Measurements from ENCODE around the gene FBXO42. TPM values are rescaled to one million over a fixed set of nuclear protein-coding genes. Genes with fewer than 3 reads are reported as not detected.

The FBXO42 gene
- total and polyA plus RNA-seq, 8 donors: 4.3 to 35.4 (median 13.9) TPM

DNA sequence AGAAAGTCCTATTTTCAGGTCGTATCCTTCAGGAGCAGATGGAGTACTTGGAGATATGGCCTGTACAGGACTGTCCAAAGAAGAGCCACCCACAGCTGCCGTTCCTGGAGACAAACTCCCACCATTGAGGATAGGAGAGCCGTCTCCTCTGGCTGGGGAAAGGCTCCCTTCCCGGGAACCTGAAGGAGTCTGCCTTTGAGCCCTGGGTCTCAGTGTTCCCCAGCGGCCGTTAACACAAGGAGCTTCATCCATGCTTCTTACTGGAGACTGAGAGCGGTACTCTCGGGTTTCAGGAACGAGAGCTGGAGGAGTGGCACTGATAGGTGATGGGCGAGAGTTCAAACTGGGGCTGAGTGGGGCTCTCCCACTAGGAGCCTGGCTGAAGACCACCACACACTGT lies 100.9 kb downstream of the FBXO42 start:
- no peaks in the 10 kb centered on the region for H3K27me3 ChIP-seq
- intact Hi-C loops (cut with DNase I; ENCODE audit: low total_unique reads): loop anchor here (10.0 kb wide), 1 partner anchor 93 kb away; no protein-coding TSS in a partner anchor
- WGBS, 5 donors: 67 to 76% (median 73%) methylated on average over 10 of the region's 10 CpGs
- H3K27ac ChIP-seq: peak overlapping the region in 4 of 5 donors; percentile 73 to 86 (median 80)
- peaks cover 41 to 60% (median 50%) of the 10 kb centered on the region in 4 donors for H3K4me1 ChIP-seq
- peaks cover 33 to 66% (median 64%) of the 10 kb centered on the region in 4 donors for H3K36me3 ChIP-seq
- H3K9me3 ChIP-seq: no peaks in the 10 kb centered on the region
- no peak for DNase-seq
- TF ChIP-seq POLR2A (IDR thresholded peaks at IDR 0.05) (no peak), CTCF (IDR thresholded peaks at IDR 0.05) (no peak), EP300 (IDR thresholded peaks at IDR 0.05) (no peak), POLR2AphosphoS5 (IDR thresholded peaks at IDR 0.05) (no peak)
- no peak overlapping the region for H3K4me3 ChIP-seq

- H3K27me3 ChIP-seq: no peaks in the 10 kb centered on the region
- H3K4me3 ChIP-seq: no peak overlapping the region
- H3K4me1 ChIP-seq: peaks cover 41 to 62% (median 50%) of the 10 kb centered on the region in 4 donors
- intact Hi-C loops (cut with DNase I; ENCODE audit: low total_unique reads): loop anchor here (10.0 kb wide), 1 partner anchor 94 kb away; no protein-coding TSS in a partner anchor
- H3K27ac ChIP-seq: peak overlapping the region in 4 of 5 donors; percentile 73 to 86 (median 80)
- no peak for DNase-seq
- WGBS, 5 donors: 70 to 78% (median 74%) methylated on average over 13 to 15 of the region's 15 CpGs
- peak in 1 of 3 donors; percentile 13 for TF ChIP-seq POLR2AphosphoS5 (IDR thresholded peaks at IDR 0.05)
- no peak for TF ChIP-seq EP300 (IDR thresholded peaks at IDR 0.05)
- TF ChIP-seq CTCF (IDR thresholded peaks at IDR 0.05): no peak
- no peak for TF ChIP-seq POLR2A (IDR thresholded peaks at IDR 0.05)
- H3K36me3 ChIP-seq: peaks cover 26 to 60% (median 60%) of the 10 kb centered on the region in 4 donors
- no peaks in the 10 kb centered on the region for H3K9me3 ChIP-seq
Measured at GRCh38 chr1:16250524-16251251, 101.6 kb downstream of the FBXO42 start.

DNA sequence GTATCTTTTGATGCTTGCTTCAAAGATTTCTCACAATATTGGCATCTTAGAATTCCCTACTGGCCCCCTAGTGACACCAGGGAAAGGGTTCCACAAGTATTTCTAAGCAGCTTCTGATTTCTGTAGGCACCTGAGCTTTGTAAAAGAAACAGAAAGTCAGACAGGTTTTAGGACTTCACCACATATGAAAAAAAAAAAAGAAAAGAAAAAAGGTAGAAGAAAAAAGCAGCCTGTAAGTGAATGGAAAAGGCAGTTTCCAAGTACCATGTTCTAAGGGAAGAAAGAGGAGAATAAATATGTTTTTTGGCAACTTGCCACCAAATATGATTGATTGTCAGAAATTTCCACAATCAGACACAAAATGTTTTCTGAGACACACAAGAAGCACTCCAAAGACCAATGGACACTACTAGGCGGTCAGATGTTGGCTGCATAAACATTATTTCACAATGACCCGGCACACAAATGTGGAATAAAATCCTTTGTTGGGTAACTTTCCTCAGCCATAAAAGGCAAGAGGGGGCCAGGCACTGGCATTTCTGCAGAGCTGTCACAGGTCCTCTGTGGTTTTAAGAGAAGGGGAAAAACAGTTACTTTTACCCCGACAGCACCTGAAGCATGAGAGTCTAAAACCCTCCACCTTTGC lies 102.6 kb downstream of the FBXO42 start:
- Histone ChIP-seq H3K36me3 (peaks cover 17 to 56% (median 50%) of the 10 kb centered on the region in 4 donors), H3K9me3 (no peaks in the 10 kb centered on the region), H3K27me3 (no peaks in the 10 kb centered on the region), H3K27ac (peak overlapping the region; percentile 11 to 86 (median 75)), H3K4me3 (no peak overlapping the region), H3K4me1 (peaks cover 41 to 68% (median 50%) of the 10 kb centered on the region in 4 donors)
- no peak for TF ChIP-seq EP300 (IDR thresholded peaks at IDR 0.05)
- TF ChIP-seq CTCF (IDR thresholded peaks at IDR 0.05): no peak
- TF ChIP-seq POLR2AphosphoS5 (IDR thresholded peaks at IDR 0.05): peak; percentile 60 to 88 (median 78)
- TF ChIP-seq POLR2A (IDR thresholded peaks at IDR 0.05): no peak
- intact Hi-C loops (cut with DNase I; ENCODE audit: low total_unique reads): loop anchor here (10.0 kb wide), 1 partner anchor 95 kb away; no protein-coding TSS in a partner anchor
- 24 to 43% (median 33%) methylated on average over 3 of the region's 3 CpGs for WGBS, 5 donors
- DNase-seq: peak in 1 of 2 donors; percentile 53

Data from stomach (tissue), 9 donors.